ENCODE results near the gene GLI2.

GRCh38 chr2:120736202-120736623 lies 545 bp downstream of the GLI2 start:
- TF ChIP-seq CTCF (conservative IDR thresholded peaks at IDR 0.05; ENCODE audit: low read length): no peak
- TF ChIP-seq EZH2phosphoT487 (IDR thresholded peaks at IDR 0.05; ENCODE audit: borderline replicate concordance, low read depth, low read length): no peak
